Gastrocnemius medialis (tissue), 4 donors: ENCODE measurements around the gene ENAH. TPM values are rescaled to one million over a fixed set of nuclear protein-coding genes. Genes with fewer than 3 reads are reported as not detected.

Experiments used
- ATAC-seq, 2 donors: fragments of 150-250 bp; one replicate each; pipeline ENCODE4 v1.9.1; 2016
- DNase-seq, 2 donors: peaks; one replicate each; pipeline ENCODE4 v3.0.0-alpha.2; 2019
- H3K27ac ChIP-seq, 4 donors: fragments of 200-600 bp; sonication (generic); 1 replicate in 1 of 4; 2 replicates in 3 of 4; pipeline ENCODE4 v1.5.1; 2016 to 2018; ENCODE audit warnings: mild to moderate bottlenecking in 2 of 4, moderate library complexity in 1 of 4
- H3K27me3 ChIP-seq, 3 donors: fragments of 200-600 bp; sonication (generic) in 2 of 3; 1 replicate in 1 of 3; 2 replicates in 2 of 3; pipeline versions ENCODE4 v1.5.1 to v1.6.0; 2016 to 2019; ENCODE audit warnings: mild to moderate bottlenecking in 1 of 3, moderate library complexity in 1 of 3
- H3K36me3 ChIP-seq, 2 donors: fragments of 200-600 bp; sonication (generic) in 1 of 2; one replicate each; pipeline ENCODE4 v1.5.1; 2017 to 2018
- H3K4me1 ChIP-seq, 2 donors: fragments of 200-600 bp; sonication (generic) in 1 of 2; one replicate each; pipeline ENCODE4 v1.5.1; 2016 to 2017; ENCODE audit warnings: mild to moderate bottlenecking in 2 of 2
- H3K4me3 ChIP-seq, 4 donors: fragments of 200-600 bp; sonication (generic) in 3 of 4; 1 replicate in 1 of 4; 2 replicates in 3 of 4; pipeline ENCODE4 v1.5.1; 2016 to 2019; ENCODE audit warnings: mild to moderate bottlenecking in 2 of 4
- H3K9me3 ChIP-seq, 3 donors: fragments of 200-600 bp; sonication (generic) in 2 of 3; 1 replicate in 1 of 3; 2 replicates in 2 of 3; pipeline ENCODE4 v1.5.1; 2016 to 2019
- CTCF ChIP-seq, 5 experiments: fragments of 450-650 bp in 3 of 5; fragments of 200-600 bp in 2 of 5; sonication (generic) in 2 of 5; IDR thresholded peaks in 4 of 5; conservative IDR thresholded peaks in 1 of 5; 1 replicate in 4 of 5; 2 replicates in 1 of 5; pipeline ENCODE4 v1.5.1; 2016 to 2019; ENCODE audit warnings: antibody characterized with exemption in 5 of 5, mild to moderate bottlenecking in 3 of 5, moderate library complexity in 3 of 5
- POLR2A ChIP-seq, 2 donors: fragments of 450-650 bp; IDR thresholded peaks; one replicate each; pipeline ENCODE4 v1.6.1; 2017; ENCODE audit warnings: antibody characterized with exemption in 2 of 2, mild to moderate bottlenecking in 2 of 2, moderate library complexity in 2 of 2
- in situ Hi-C, 4 donors: fragments of 200-750 bp; cut with MboI; loops; one replicate each; pipeline versions ENCODE4 v1.15.0 to v1.8.0; 2017; ENCODE audit warnings: low sequenced_read_pairs in 4 of 4
- intact Hi-C: fragments of 100-400 bp; cut with DNase I; formaldehyde crosslinking; loops from one replicate; pipeline ENCODE4 v1.15.1; 2023; ENCODE audit warnings: low total_unique reads
- total RNA-seq, 4 donors: library from RNA; depleted of rRNA; stranded (reverse); fragments of >200 nt; gene quantifications; one replicate each; pipeline versions ENCODE4 v1.1.0 to v1.2.3, GENCODE V29; 2016

ENAH gene
- total RNA-seq, 4 donors from 2014 or later: 56.1 to 112 (median 62.2) TPM

DNA sequence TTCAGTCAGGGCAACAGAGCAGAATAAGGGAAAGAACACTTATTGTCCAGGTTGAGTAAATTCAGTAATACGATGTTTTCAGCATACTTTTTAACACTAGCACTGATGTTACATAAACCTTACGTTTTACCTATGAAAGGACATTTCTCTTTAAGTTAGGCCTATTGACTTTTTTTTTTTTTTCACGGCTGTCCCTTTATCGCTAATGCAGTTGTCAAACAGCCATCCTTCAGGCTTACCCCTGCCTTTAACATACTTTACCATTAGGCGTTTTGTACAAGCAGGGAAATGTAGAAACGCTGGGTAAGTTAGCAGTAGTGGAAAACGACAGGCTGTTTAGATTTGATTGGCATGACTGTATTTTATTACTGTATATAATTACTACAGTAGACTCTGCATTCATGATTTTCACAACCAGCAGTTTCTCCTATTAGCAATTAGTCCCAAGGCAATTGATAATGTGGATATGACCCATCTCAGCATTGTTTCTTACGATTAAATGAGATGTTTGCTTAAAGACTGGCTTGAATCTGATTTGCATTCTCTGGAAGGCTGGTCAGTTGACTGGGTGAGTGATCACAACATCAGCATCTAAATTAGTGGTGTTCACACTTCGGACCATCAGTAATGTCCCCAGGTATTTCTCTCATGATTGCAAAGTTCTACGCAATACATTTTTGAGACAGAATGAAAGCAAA, 115.2 kb downstream of the ENAH start:
- ATAC-seq (no peak), DNase-seq (no peak)
- H3K36me3 ChIP-seq: no peaks in the 10 kb centered on the region
- no peaks in the 10 kb centered on the region for H3K27me3 ChIP-seq
- no peak overlapping the region for H3K4me3 ChIP-seq
- no peaks in the 10 kb centered on the region for H3K9me3 ChIP-seq
- intact Hi-C loops: no loop called here
- TF ChIP-seq POLR2A (IDR thresholded peaks at IDR 0.05) (no peak), CTCF (IDR thresholded peaks at IDR 0.05 in 4 of 5, conservative IDR thresholded peaks at IDR 0.05 in 1 of 5) (no peak)
- in situ Hi-C loops: no loop called here
- H3K27ac ChIP-seq: no peak overlapping the region
- peaks cover 42 to 51% of the 10 kb centered on the region in 2 donors for H3K4me1 ChIP-seq

GRCh38 chr1:225535280-225535679, 117.6 kb downstream of the ENAH start:
- intact Hi-C loops: no loop called here
- no peak for DNase-seq
- Histone ChIP-seq H3K27ac (no peak overlapping the region), H3K27me3 (no peaks in the 10 kb centered on the region), H3K9me3 (no peaks in the 10 kb centered on the region), H3K36me3 (no peaks in the 10 kb centered on the region), H3K4me3 (no peak overlapping the region), H3K4me1 (peaks cover 35 to 36% of the 10 kb centered on the region in 2 donors)
- TF ChIP-seq POLR2A (IDR thresholded peaks at IDR 0.05): no peak
- in situ Hi-C loops: no loop called here
- no peak for ATAC-seq

DNA sequence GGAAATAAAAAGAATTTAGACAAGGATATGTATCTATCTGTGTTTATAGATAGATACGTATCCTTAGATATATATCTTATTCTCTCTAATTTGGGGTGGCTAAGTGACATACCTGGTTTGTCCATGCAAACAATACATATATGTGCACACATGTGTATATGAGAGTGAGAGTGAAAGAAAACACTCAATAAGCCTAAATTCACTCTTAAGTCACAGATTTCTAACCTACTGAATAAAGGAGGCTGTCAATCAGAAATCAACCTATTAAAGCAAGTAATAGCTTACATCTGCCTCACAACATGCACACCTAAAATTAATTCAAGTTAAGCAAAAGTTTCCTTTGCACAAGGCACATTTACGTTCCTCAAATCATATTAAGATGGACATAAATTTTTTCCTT, 118.2 kb downstream of the ENAH start:
- no peaks in the 10 kb centered on the region for H3K9me3 ChIP-seq
- in situ Hi-C loops: no loop called here

DNA sequence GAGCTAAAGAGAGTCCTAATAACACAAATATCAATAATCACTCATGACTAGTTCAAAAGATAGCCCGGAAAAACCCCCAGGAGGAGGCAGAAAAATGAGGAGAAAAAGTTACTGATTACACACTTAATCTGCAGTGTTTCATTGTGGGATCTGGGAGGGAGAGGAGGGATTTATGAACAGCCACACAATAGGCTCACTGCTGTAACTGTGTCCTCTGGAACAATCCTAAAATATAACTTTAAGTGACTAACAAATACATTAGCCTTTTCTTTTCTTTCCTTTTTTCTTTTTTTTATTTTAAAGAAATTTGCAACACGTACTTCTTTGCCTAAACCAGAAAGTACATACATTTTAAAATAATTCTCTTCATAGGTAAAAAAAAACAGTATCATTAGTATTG, 118.8 kb downstream of the ENAH start:
- Histone ChIP-seq H3K27me3 (no peaks in the 10 kb centered on the region), H3K36me3 (no peaks in the 10 kb centered on the region), H3K9me3 (no peaks in the 10 kb centered on the region), H3K27ac (no peak overlapping the region), H3K4me1 (peaks cover 24% of the 10 kb centered on the region in 2 donors), H3K4me3 (no peak overlapping the region)
- intact Hi-C loops: no loop called here
- ATAC-seq (no peak), DNase-seq (no peak)
- in situ Hi-C loops: no loop called here
- TF ChIP-seq POLR2A (IDR thresholded peaks at IDR 0.05) (no peak), CTCF (IDR thresholded peaks at IDR 0.05 in 4 of 5, conservative IDR thresholded peaks at IDR 0.05 in 1 of 5) (no peak)

More for the DNA sequence above, 118.2 kb downstream of the ENAH start:
- Histone ChIP-seq H3K27ac (no peak overlapping the region), H3K27me3 (no peaks in the 10 kb centered on the region), H3K4me3 (no peak overlapping the region), H3K36me3 (no peaks in the 10 kb centered on the region), H3K4me1 (peaks cover 30% of the 10 kb centered on the region in 2 donors)
- TF ChIP-seq CTCF (IDR thresholded peaks at IDR 0.05 in 4 of 5, conservative IDR thresholded peaks at IDR 0.05 in 1 of 5) (no peak), POLR2A (IDR thresholded peaks at IDR 0.05) (no peak)
- ATAC-seq: no peak
- no peak for DNase-seq
- intact Hi-C loops: no loop called here

- H3K4me1 ChIP-seq: peaks cover 20 to 22% of the 10 kb centered on the region in 2 donors
- TF ChIP-seq POLR2A (IDR thresholded peaks at IDR 0.05) (no peak), CTCF (IDR thresholded peaks at IDR 0.05 in 4 of 5, conservative IDR thresholded peaks at IDR 0.05 in 1 of 5) (no peak)
- in situ Hi-C loops (no loop called here), intact Hi-C loops (no loop called here)
- H3K27ac ChIP-seq: no peak overlapping the region
- no peak overlapping the region for H3K4me3 ChIP-seq
- no peaks in the 10 kb centered on the region for H3K27me3 ChIP-seq
- H3K36me3 ChIP-seq: no peaks in the 10 kb centered on the region
- no peak for DNase-seq
- no peaks in the 10 kb centered on the region for H3K9me3 ChIP-seq
- peak in 1 of 2 donors; percentile 21 for ATAC-seq
Measured at GRCh38 chr1:225533238-225533637, 119.7 kb downstream of the ENAH start.
